MCF 10A (cell line): ENCODE measurements around the gene PABPN1L. TPM values are rescaled to one million over a fixed set of nuclear protein-coding genes. Genes with fewer than 3 reads are reported as not detected.

Experiments used
- BruUV-seq: library from RNA; stranded (reverse); fragments of 400-500 nt; replicated peaks from 2 replicates; lab custom pipeline; 2021; lab: Mats Ljungman, UMichigan
- CTCF ChIA-PET: fragments of 300-600 bp; sonication (Branson Sonifier 250); formaldehyde crosslinking; extraction: SDS; loops from one replicate; lab custom pipeline; 2021; ENCODE audit warnings: antibody characterized with exemption, inconsistent platforms; lab: Yijun Ruan, JAX
- POLR2A ChIA-PET: fragments of 300-600, 350-650 bp; sonication (Branson Sonifier 250); formaldehyde crosslinking; extraction: SDS; loops from one replicate; lab custom pipeline; 2020; ENCODE audit warnings: antibody characterized with exemption, inconsistent platforms; lab: Yijun Ruan, JAX
- DNase-seq: peaks from one replicate; pipeline ENCODE4 v3.0.0-alpha.2; 2018; ENCODE audit not compliant: unreplicated experiment
- H3K27ac Mint-ChIP-seq: one replicate; pipeline ENCODE4 v1.8.0; 2022; ENCODE audit warnings: mild to moderate bottlenecking, low read depth, mixed read lengths; ENCODE audit not compliant: unreplicated experiment
- H3K27me3 Mint-ChIP-seq: one replicate; pipeline ENCODE4 v1.8.0; 2022; ENCODE audit warnings: mixed read lengths; ENCODE audit not compliant: insufficient read depth, unreplicated experiment
- H3K36me3 Mint-ChIP-seq: one replicate; pipeline ENCODE4 v1.8.0; 2022; ENCODE audit warnings: mild to moderate bottlenecking, moderate library complexity, mixed read lengths; ENCODE audit not compliant: insufficient read depth, unreplicated experiment
- H3K4me1 Mint-ChIP-seq: one replicate; pipeline ENCODE4 v1.8.0; 2022; ENCODE audit warnings: mixed read lengths; ENCODE audit not compliant: insufficient read depth, unreplicated experiment
- H3K4me3 Mint-ChIP-seq: one replicate; pipeline ENCODE4 v1.8.0; 2022; ENCODE audit warnings: mild to moderate bottlenecking, moderate library complexity, mixed read lengths; ENCODE audit not compliant: unreplicated experiment
- H3K9me3 Mint-ChIP-seq: one replicate; pipeline ENCODE4 v1.8.0; 2022; ENCODE audit warnings: mixed read lengths; ENCODE audit not compliant: unreplicated experiment
- CTCF ChIP-seq: fragments of 200-600 bp; IDR thresholded peaks from one replicate; pipeline ENCODE4 v1.8.0; 2022; ENCODE audit warnings: antibody characterized with exemption, mild to moderate bottlenecking; ENCODE audit not compliant: unreplicated experiment
- intact Hi-C: fragments of 100-400 bp; cut with micrococcal nuclease; formaldehyde crosslinking; loops from 2 replicates; pipeline ENCODE4 v1.14.1; 2022
- total RNA-seq: library from RNA; stranded (reverse); gene quantifications from 2 replicates; pipeline ENCODE4 v1.2.3, GENCODE V29; 2022

PABPN1L gene
- total RNA-seq, 1 experiment from 2014 or later = not detected

- Mint-ChIP-seq H3K9me3 (no peaks in the 10 kb centered on the region), H3K27me3 (no peaks in the 10 kb centered on the region), H3K36me3 (peaks cover 16% of the 10 kb centered on the region), H3K27ac (no peak overlapping the region), H3K4me1 (peaks cover 14% of the 10 kb centered on the region), H3K4me3 (no peak overlapping the region)
- ChIA-PET CTCF (interaction anchor here (1.0 kb wide), 1 partner anchor 338 kb away, joined by 3 read pairs; no protein-coding TSS in a partner anchor), POLR2A (interaction anchor here (0.6 kb wide), 1 partner anchor 45 kb away, joined by 5 read pairs; no protein-coding TSS in a partner anchor)
- intact Hi-C loops = no loop called here
- TF ChIP-seq CTCF = no peak
- BruUV-seq = no TSS peak
- no peak for DNase-seq
Observed at GRCh38 chr16:88828711-88829110, 37.7 kb downstream of the PABPN1L start.

- DNase-seq = no peak
- H3K4me1 Mint-ChIP-seq = peaks cover 14% of the 10 kb centered on the region
- no peak overlapping the region for H3K4me3 Mint-ChIP-seq
- no peak for TF ChIP-seq CTCF
- POLR2A ChIA-PET = no interaction called here
- H3K27me3 Mint-ChIP-seq = no peaks in the 10 kb centered on the region
- intact Hi-C loops = no loop called here
- peaks cover 16% of the 10 kb centered on the region for H3K36me3 Mint-ChIP-seq
- CTCF ChIA-PET = interaction anchor here (0.8 to 1.1 kb wide), 2 partner anchors 9 to 30 kb away, joined by 3 read pairs; no protein-coding TSS in a partner anchor
- BruUV-seq = no TSS peak
- no peaks in the 10 kb centered on the region for H3K9me3 Mint-ChIP-seq
- H3K27ac Mint-ChIP-seq = no peak overlapping the region
Observed at GRCh38 chr16:88827727-88828126, 38.7 kb downstream of the PABPN1L start.

GRCh38 chr16:88826070-88826840 lies 40.2 kb downstream of the PABPN1L start:
- H3K27ac Mint-ChIP-seq = peak overlapping the region; percentile 64
- POLR2A ChIA-PET = interaction anchor here (0.6 to 2.0 kb wide), 6 partner anchors 9 to 32 kb away, joined by 3 to 14 read pairs (median 4); partner anchors contain the start of genes APRT, GALNS and TRAPPC2L
- H3K27me3 Mint-ChIP-seq = no peaks in the 10 kb centered on the region
- peaks cover 14% of the 10 kb centered on the region for H3K4me1 Mint-ChIP-seq
- CTCF ChIA-PET = no interaction called here
- H3K36me3 Mint-ChIP-seq = peaks cover 10% of the 10 kb centered on the region
- no peaks in the 10 kb centered on the region for H3K9me3 Mint-ChIP-seq
- TF ChIP-seq CTCF = no peak
- peak; percentile 30 for DNase-seq
- BruUV-seq = no TSS peak
- intact Hi-C loops = no loop called here
- H3K4me3 Mint-ChIP-seq = peak overlapping the region; percentile 37

GRCh38 chr16:88825146-88825545 lies 41.3 kb downstream of the PABPN1L start:
- no peak for TF ChIP-seq CTCF
- intact Hi-C loops = no loop called here
- H3K27me3 Mint-ChIP-seq = no peaks in the 10 kb centered on the region
- H3K27ac Mint-ChIP-seq = no peak overlapping the region
- H3K9me3 Mint-ChIP-seq = no peaks in the 10 kb centered on the region
- POLR2A ChIA-PET = interaction anchor here (1.0 to 2.0 kb wide), 4 partner anchors 10 to 33 kb away, joined by 3 to 14 read pairs (median 6); partner anchors contain the start of genes APRT, GALNS and TRAPPC2L
- no TSS peak for BruUV-seq
- peaks cover 14% of the 10 kb centered on the region for H3K4me1 Mint-ChIP-seq
- peaks cover 10% of the 10 kb centered on the region for H3K36me3 Mint-ChIP-seq
- H3K4me3 Mint-ChIP-seq = no peak overlapping the region
- no peak for DNase-seq
- CTCF ChIA-PET = no interaction called here
